ENCODE measurements around the gene THUMPD2.
"Not testable (repeated sequence)": the region's sequence is repeated elsewhere in the genome, so short reads cannot be mapped to it uniquely, and the experiment has no call there.

Gene THUMPD2, protein sequence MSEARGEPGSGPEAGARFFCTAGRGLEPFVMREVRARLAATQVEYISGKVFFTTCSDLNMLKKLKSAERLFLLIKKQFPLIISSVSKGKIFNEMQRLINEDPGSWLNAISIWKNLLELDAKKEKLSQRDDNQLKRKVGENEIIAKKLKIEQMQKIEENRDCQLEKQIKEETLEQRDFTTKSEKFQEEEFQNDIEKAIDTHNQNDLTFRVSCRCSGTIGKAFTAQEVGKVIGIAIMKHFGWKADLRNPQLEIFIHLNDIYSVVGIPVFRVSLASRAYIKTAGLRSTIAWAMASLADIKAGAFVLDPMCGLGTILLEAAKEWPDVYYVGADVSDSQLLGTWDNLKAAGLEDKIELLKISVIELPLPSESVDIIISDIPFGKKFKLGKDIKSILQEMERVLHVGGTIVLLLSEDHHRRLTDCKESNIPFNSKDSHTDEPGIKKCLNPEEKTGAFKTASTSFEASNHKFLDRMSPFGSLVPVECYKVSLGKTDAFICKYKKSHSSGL

DNA sequence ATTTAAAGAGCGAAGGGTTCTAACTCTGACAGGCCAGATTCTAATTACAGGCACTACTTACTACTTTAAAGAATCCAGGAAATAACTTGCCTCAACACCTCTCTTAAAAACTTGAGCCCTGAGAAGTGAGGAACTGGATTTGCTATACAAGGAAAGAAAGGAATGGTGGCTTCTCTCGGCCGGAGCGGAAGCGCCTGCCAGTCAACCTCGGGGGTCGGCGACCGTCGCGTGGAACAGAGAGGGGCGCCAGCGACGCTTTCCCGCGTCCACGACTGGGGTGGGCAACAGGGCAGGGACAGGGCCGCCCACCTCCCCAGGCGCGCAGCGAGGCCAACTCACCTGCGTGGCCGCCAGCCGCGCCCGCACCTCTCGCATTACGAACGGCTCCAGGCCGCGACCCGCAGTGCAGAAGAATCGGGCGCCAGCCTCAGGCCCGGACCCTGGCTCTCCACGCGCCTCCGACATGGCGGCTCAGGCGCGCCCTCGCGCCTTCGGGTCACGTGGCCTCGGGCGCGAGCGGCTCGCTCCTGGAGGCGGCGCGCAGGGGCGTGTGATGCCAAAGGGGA, at the start of gene THUMPD2:
Gene THUMPD2, minus strand, starts transcription at position 484 of the 566 bp plus-strand sequence. Its CDS starts 19 bp downstream, at position 465.
- DNase-seq (ENCODE audit: low spot score): peak; percentile 90

DNA sequence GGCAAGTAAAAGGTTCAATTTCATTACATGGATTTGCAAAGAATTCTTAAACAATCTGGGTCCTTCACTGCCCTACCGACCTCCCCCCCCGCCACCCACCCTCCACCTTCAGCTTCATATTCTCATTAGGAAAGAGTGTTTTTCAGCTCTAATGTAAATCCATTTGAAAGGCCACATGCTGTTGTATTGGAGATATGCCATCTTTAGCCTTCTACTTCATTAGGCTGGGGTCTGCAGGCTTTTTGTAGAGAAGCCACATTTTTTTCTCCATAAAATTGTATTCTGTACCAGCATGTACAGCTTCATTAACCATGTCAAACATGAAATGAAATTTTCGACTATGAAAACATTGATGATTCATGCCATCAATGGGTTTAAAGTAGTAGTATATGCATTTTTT, 42.8 kb upstream of the THUMPD2 start:
- DNase-seq (ENCODE audit: low spot score): no peak

DNA sequence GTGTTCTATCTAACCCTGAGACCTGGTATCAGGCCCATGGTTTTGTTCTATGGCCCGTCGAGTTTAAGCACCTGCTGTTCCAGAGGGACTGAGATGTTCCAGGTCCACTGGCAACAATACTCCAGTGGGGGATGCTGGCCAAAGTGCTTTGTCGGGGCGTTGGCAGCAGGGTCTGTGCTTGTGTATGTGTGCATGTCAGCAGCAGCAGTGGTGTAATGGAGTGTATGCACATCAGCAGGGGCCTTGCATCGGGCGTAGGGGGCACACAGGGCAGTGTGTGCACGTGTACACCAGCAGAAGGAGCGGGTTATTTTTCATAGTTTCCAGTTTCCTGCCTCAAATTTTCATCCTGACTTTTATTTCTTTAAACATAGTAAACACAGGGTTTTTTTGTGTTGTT, 37.8 kb upstream of the THUMPD2 start:
- no peak for DNase-seq (ENCODE audit: low spot score)

DNA sequence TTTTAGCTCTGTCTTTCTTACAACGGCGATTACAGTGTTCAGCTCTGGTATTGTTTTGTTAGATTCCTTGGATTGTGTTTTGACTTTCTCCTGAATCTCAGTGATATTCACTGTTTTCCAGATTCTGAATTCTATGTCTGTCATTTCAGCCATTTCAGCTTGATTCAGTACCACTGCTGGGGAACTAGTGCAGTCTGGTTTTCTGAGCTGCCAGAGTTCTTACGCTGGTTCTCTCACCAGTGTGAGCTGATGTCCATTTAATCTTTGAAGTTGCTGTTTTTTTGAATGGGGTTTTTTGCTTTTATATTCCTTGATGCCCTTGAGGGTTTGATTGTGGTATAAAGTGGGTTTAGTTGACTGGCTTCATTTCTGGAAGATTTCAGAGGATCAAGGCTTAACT, 37.4 kb upstream of the THUMPD2 start:
- DNase-seq (ENCODE audit: low spot score): no peak

DNA sequence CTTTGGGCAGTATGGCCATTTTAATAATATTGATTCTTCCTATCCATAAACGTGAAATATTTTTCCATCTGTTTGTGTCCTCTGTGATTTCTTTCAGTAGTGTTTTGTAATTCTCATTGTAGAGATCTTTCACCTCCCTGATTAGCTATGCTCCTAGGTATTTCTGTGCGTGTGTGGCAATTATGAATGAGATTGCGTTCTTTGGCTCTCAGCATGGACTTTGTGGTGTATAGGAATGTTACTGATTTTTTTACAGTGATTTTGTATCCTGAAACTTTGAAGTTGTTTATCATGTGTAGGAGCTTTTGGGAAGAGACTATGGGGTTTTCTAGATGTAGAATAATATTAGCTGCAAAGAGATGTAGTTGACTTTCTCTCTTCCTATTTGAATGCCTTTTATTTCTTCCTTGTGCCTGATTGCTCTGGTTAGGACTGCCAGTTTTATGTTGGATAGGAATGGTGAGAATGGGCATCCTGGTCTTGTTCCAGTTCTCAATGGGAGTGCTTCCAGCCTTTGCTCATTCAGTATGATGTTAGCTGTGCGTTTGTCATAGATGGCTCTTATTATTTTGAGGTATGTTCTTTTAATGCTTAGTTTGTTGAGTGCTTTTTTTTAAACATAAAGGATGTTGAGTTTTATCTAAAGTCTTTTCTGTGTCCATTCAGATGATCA, 27.0 kb upstream of the THUMPD2 start:
- no peak for DNase-seq (ENCODE audit: low spot score)

DNA sequence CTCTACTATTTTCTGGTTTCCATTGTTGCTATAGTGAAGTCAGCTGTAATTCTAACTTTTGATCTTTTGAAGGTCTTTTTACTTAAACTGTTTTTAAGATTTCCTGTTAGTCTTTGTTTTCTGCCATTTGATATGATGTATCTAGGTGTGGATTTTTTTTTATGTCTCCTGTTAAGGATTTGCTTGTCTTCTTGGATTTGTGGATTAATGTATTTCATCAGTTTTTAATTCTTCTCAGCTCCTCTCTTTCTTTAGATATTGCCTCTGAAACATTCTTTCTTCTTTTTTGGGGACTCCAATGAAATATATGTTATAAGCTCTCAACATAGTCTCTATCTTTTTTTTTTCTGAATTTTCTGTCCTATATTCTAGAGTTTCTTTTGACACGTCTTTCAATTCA, 24.8 kb upstream of the THUMPD2 start:
- no peak for DNase-seq (ENCODE audit: low spot score)

DNA sequence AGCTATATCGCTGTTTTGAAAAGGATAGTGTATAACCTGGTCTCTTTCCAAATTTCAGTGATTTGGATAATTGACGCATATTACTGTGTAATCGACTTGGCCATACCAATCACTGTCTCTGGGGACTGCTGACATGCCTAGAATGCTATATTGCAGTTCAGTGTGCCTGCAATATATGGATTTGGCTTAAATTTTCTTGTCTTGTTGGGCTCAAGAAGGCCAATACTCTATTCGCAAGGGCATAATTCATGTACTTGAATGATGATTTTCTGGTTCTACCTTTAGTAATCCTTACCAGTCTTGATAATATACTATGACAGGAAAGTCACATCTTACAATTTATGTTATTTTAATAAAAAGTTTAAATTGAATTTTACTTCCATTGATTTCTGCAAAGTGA, 21.7 kb upstream of the THUMPD2 start:
- DNase-seq (ENCODE audit: low spot score): no peak

DNA sequence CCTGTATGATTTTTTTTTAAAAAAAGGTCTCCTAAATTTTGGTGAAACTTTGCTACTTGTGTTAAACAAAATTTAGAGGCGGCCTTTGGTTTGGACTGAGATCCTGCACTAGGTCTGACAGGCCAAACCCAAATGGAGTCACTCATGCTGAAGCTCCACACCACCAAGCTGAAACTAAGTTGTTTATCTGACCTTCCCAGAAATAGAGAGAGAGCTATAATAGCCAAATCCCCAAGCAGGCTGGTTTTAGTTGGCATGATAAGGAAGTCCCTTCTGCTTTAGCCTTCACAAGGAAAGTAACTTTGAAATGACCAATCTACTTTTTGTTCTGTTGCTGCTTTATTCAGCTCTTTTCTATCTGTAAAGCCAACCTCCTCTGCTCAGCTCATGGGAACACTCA, 17.1 kb upstream of the THUMPD2 start:
- no peak for DNase-seq (ENCODE audit: low spot score)

DNA sequence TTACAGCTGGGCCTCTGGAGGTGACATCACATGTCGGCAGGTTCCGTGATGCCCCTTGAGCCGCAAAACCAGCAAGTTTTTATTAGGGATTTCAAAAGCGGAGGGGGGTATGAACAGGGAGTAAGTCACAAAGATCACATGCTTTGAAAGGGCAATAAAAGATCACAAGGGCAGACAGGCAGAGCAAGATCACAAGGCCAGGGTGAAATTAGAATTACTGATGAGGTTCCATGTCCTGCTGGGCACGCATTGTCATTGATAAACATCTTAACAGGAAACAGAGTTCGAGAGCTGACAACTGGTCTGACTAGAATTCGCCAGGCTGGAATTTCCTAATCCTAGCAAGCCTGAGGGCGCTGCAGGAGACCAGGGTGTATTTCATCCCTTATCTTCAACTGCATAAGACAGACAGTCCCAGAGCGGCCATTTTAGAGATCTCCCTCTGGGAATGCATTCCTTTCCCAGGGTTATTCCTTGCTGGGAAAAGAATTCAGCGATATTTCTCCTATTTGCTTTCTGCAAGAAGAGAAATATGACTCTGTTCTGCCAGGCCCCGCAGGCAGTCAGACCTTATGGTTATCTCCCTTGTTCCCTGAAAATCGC, 11.3 kb upstream of the THUMPD2 start:
- DNase-seq (ENCODE audit: low spot score): not testable (repeated sequence)

DNA sequence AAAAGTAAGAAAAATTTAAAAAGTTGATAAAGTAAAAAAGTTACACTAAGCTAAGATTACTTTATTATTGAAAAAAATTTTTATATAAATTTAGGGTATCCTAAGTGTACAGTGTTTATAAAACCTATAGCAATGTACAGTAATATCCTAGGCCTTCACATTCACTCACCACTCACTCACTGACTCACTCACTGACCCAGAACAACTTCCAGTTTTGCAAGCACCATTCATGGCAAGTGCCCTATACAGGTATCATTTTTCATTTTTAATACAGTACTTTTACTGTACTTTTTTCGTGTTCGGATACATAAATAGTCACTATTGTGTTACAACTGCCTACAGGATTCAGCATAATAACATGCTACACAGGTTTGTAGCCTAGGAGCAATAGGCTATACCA, 8.9 kb upstream of the THUMPD2 start:
- no peak for DNase-seq (ENCODE audit: low spot score)

DNA sequence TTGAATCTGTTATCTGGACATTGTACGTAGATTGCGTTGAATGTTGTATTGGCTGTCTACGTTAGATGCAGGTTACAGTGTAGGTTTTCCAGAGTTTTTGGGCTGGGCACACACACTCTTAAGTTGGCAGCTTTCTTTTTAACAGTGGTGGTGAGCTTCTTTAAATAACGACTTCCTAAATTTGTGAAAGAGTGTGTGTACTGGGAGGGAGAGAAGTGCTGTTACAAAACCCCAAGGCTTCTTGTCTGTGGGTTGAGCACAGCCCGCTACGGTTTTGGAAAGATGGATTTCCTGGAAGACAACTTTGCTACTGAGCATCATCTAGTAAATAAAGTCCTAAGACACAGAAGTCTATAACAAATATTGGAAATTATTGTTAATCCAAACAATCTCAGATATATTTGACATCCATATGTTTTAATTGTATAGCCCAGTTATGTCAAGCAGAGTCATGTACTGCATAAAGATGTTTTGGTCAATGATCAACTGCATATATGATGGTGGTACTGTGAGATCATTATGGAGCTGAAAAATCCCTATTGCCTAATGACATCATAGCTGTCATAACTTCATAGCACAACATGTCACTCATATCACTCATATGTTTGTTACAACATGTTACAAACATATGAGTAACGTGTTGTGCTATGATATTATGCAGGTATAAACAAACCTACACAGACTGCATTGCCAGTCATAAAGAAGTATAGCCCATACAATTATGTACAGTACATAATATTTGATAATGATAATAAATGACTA, 7.9 kb upstream of the THUMPD2 start:
- no peak for DNase-seq (ENCODE audit: low spot score)

DNA sequence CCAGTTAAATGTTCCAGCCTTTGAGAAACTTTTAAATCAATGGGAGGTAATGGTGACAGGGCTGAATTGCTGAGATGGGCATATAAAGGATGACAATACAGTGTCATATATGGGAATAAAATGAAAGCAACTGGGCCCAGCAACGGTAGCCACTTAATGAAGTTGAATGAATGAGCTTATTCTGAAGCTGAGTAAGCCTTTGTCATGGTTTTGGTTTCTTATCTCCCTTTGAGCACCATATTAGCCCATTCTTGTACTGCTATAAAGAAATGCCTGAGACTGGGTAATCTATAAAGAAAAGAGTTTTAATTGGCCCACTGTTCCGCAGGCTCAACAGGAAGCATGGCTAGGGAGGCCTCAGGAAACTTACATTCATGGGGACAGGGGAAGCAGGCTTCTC, 3.5 kb upstream of the THUMPD2 start:
- no peak for DNase-seq (ENCODE audit: low spot score)

DNA sequence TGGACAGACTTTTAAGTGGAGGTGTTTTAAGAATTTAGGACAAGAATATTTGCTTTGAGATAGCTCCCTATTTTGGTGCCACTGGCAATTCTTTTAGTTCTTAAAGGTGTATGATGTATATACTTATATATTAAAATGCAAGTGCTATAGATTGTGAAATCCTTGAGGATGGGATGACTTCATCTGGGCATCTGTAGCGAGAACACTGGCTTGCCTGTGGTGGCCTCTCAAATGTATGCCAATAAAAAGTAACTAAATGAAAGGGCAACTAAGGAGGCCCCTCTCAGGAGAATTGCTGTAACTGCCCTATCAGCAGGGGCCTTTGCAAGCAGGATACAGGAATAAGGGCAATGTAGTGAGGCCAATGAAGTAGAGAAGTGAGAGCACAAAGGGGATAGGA, 2.6 kb upstream of the THUMPD2 start:
- DNase-seq (ENCODE audit: low spot score): no peak

DNA sequence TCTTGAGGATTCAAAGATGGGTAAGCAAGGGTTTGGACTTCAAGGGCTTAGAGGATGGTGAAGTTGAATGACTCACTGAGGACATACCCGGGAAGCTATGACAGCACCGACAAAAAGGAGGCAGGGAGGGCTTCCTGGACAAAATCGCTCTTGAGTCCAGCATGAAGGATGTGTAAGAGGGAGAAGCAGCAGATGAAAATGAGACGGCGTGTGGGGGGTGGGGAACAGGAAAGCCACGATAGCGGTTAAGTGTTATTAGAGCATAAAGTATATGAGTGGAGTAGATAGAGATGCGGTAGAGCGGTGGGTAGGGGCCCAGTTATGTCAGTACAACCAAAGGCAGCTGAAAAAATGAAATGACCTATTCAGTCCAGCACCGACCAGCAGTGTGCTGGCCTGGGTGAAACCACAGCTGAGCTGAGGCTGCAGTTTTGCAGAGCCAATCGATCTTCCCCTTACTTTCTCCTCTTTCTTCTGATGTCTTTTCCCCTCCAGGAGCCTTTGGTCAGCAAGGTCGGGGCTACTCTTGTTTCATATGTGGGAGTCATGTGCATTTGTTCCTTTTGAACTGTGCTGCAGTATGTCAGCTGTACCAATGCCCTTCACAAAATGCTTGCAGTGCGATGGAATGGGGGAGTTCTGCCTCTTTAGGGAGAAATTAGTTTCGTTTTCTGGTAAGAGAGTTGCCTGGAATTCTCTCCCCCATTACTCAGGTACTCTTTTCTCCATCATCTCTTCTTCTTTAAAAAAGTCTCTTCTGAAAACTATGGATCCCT, 2.0 kb upstream of the THUMPD2 start:
- no peak for DNase-seq (ENCODE audit: low spot score)

DNA sequence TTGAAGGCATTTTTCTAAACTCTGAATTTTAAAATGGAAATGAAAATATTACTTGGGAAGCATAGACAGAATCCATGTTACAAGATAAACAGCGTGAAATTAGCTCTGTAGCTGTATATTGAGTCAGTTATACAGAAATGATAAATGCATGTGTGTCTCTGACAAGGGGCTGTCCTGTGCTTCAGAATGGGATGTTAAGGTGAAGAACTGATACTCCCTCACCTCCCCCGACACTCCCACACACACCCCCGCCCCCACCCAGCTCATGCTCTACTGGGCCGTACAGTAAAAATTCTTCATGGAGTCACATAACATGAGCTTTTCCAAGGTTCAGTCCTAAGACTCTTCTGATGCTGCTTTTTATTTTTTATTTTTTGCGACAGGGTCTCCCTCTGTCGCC, 869 bp upstream of the THUMPD2 start:
- DNase-seq (ENCODE audit: low spot score): no peak

DNA sequence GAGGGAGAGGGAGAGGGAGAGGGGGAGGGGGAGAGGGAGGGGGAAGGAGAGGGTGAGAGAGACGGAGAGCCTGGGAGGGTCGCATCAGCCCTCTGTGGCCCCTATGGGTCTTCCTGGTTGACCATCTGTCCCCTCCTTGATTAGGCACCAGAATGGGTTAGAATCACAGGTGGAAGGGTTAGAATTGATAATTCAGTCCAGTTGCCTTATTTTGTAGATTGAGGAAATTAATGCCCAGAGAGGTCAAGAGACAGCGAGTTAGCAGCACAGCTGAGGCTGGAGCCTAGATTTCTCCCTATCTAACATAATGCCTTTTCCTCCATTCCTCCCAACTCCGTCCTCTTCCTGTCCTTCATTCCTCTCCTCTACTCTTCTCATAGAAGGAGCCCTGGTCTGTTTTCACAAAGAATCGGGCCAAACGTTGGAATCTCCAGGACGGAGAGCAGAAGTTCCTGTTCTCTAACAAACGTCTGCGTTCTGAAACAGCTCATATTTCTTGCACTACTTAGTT, 338 bp upstream of the THUMPD2 start:
- no peak for DNase-seq (ENCODE audit: low spot score)

DNA sequence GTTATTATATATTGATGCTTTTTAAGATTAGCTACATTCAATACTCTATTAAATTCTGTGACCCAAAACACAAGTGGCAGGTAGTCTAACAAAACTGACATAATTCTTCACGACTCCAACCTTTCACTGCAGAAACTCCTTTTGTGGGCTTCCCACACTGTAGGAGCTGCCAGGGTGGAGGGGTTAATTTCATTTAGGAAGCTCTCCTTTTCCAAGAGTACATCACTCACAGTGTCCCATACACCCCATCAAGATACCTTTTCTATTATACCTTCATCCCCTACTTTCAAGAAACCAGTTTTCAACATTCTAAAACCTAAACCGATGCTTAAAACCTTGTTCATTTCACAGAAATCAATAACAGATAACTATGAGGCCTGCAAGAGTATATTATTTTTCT, 825 bp downstream of the THUMPD2 start:
- DNase-seq (ENCODE audit: low spot score): no peak

DNA sequence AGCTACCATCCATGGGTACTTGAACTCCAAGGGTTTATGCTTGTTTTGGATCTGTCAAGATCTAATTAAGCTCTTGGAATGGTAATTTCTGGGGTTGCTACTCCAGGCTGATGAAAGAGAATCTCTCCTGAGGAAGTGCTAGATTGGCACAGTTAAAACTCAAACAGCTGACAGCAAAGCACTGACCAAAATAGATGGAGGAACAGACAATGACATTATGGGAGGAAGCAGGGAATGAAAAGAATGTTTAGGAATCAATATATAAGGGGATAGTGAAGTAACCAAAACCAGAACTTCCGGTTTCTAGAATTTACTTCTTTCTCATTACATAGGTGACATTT, 6.3 kb downstream of the THUMPD2 start:
- no peak for DNase-seq (ENCODE audit: low spot score)

DNA sequence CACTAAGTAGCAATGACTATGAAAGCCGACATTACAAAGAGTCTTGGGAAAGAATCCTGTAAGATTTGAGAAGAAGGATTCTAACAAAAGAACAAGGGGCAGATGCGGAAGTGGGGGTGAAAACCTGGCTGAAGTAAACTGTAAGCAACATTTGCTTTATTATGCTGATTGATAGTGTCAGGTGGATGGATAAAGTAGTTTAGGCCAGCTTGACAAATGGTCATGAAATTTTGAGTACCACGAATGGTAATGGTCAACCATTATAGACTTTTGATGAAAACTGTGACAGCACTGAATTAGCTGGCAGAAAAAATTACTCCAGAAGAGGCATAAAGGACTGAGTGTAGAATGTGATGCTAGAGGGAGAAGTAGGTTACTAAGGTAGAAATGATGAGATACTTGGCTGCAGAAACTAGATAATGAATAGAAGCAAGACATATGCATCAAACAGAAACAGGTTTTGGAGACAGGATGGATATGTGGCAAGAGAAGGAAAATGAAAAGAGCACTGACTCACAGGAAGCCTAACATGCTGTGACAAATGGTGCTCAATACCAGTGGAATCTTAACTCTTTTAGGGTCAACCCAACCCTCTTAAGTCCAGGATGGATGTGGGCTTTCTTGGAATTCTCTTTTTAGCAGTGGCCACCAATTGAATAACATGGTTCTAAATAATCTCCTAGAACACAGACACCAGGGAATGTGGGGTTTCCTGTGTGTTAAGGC, 6.8 kb downstream of the THUMPD2 start:
- DNase-seq (ENCODE audit: low spot score): no peak

DNA sequence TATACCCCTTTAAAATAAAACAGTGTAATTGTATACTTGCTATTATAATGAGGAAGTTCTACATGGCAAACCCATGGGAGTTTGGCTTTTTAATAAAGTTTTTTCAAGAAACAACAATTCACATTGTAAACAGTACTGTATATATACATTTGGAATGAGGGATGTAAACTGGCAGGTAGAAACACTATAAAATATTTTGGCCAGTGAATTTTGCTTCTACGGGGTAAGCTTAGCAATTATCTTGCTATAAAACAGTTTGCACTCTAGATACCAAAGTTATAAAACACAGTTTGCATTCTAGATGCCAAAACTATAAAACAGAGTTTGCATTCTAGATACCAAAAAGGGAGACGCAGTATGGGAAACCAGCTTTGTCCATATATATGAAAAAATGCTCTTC, 16.6 kb downstream of the THUMPD2 start:
- no peak for DNase-seq (ENCODE audit: low spot score)
